Fibroblast of upper back skin (primary cell): ENCODE measurements around the gene SULT6B1.

ENCODE experiments used
- DNase-seq: peaks from one replicate; pipeline ENCODE4 v3.0.0-alpha.2; 2013

SULT6B1 gene

DNA sequence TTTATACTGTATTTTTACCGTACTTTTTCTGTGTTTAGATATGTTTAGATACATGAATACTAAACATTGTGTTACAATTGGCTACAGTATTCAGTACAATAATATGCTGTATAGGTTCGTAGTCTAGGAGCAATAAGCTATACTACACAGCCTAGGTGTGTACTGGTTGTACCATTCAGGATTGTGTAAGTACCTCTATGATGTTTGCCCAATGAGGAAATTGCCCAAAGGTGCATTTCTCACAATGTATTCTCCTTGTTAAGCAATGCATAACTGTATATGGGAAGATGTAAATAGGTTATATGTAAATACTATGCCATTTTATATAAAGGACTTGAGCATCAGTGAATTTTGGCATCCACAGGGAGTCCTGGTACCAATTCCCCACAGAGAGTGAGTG, 42.4 kb downstream of the SULT6B1 start:
- no peak for DNase-seq

DNA sequence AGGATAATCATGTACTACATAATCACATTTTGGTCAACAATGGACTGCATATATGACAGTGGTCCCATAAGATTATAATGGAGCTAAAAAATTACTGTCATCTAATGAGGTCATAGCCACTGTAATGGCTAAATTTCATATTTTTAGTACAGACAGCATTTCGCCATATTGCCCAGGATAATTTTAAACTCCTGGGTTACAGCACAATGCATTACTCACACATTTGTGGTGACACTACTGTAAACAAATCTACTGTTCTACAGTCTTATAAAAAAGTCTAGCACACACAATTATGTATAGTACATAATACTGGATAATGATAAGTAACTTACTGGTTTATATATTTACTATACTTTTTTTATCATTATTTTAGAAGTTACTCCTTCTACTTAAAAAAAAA, 44.5 kb downstream of the SULT6B1 start:
- peak; percentile 11 for DNase-seq

DNA sequence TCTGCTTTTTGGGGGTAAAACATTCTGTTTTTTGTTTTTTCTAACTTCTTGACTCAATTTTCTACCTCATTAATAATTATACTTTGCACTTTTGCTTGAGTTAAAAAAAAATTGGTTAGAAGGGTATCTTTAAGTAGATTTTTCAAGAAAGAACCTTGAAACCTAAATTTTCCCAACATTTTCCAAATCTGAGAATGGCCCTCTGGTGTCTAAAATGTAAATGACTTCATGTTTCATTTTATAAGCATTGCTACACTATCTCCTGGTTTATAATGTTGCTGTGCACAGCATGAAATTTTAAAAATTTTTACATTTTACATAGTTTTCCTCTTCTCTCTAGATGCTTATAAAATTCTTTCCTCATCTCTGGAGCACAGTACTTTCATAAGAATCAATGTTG, 45.9 kb downstream of the SULT6B1 start:
- no peak for DNase-seq

DNA sequence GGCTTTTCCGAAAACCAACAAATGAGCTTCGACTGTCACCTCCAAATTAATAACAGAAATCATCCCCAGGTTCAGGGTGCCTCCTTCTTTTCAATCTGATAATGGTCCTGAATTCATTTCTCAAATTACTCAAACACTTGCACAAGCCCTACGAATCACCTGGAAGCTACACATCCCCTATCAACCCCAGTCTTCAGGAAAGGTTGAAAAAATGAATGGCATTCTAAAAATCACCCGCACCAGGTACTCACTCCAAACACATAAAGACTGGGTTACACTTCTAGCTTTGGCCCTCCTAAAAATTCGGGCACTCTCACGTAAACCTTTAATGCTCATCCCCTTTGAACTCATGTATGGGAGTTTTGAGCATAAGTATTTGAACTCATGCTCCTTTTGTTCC, 55.6 kb downstream of the SULT6B1 start:
- DNase-seq, result no peak

DNA sequence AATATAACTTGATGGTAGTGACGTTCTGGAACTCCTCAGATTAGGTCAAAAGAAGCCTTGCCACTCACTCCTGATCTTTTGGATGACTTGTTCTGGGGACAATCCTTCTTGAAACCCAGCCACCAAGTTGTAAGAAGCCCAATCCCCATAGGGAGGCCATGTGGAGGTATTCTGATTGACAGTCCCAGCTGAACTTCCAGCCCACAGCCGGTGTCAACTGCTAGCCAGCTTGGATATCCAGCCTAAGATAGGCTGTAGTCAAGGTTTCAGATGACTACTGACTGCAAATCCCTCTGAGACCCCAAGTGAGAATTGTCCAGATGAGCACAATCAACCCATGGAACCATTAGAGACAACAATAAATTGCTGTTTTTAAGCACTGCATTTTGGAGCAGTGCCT, 63.1 kb downstream of the SULT6B1 start:
- DNase-seq, result no peak

DNA sequence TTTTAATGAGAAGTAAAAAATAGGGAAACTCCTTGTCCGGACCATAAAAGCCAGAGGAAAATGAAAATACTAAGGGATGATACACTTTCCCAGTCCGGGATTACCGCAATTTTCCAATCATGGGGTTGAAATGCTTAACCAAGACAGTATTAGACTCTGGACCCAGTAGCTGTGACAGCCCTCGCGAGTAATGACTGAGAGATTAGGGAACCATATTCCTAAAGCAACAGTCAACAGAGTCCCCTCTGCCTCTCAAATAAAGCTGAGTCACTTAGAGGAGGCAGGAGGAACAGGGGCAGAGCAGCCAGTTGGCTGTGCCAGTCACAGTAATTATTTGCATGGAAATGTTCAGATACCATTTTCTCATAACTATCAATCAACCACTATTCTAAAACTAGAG, 69.3 kb downstream of the SULT6B1 start:
- no peak for DNase-seq
